Karpas-422 (cell line): ENCODE data around the gene ECHDC3. TPM values are rescaled to one million over a fixed set of nuclear protein-coding genes. Genes with fewer than 3 reads are reported as not detected.
"Not testable (repeated sequence)": the region's sequence is repeated elsewhere in the genome, so short reads cannot be mapped to it uniquely, and the experiment has no call there.

Experiments
- DNase-seq: peaks from one replicate; pipeline ENCODE4 v3.0.0-alpha.2; 2015
- H2AFZ ChIP-seq: fragments of 200-600 bp; sonication (generic); 2 replicates; pipeline ENCODE4 v1.6.1; 2014; ENCODE audit warnings: antibody characterized with exemption, low read length, mixed read lengths
- H3K27ac ChIP-seq: fragments of 200-600 bp; sonication (generic); 2 replicates; pipeline ENCODE4 v1.5.1; 2014; ENCODE audit warnings: mild to moderate bottlenecking, low read length, moderate library complexity
- H3K27me3 ChIP-seq: fragments of 200-600 bp; sonication (generic); 2 replicates; pipeline ENCODE4 v1.6.1; 2014; ENCODE audit warnings: low read length, mixed read lengths
- H3K36me3 ChIP-seq: fragments of 200-600 bp; sonication (generic); 2 replicates; pipeline ENCODE4 v1.6.1; 2014; ENCODE audit warnings: low read length, mixed read lengths; ENCODE audit not compliant: insufficient read depth
- H3K4me1 ChIP-seq: fragments of 200-600 bp; sonication (generic); 2 replicates; pipeline ENCODE4 v1.6.1; 2014; ENCODE audit warnings: mild to moderate bottlenecking, low read length, mixed read lengths
- H3K4me2 ChIP-seq: fragments of 200-600 bp; sonication (generic); 2 replicates; pipeline ENCODE4 v1.6.1; 2014; ENCODE audit warnings: low read length, low read depth, mild to moderate bottlenecking; ENCODE audit not compliant: poor library complexity, severe bottlenecking
- H3K4me3 ChIP-seq: fragments of 200-600 bp; sonication (generic); 2 replicates; pipeline ENCODE4 v1.5.1; 2014; ENCODE audit warnings: mild to moderate bottlenecking, antibody characterized with exemption, low read length, mixed read lengths
- H3K79me2 ChIP-seq: fragments of 200-600 bp; sonication (generic); 2 replicates; pipeline ENCODE4 v1.6.1; 2014; ENCODE audit warnings: mild to moderate bottlenecking, low read length, mixed read lengths
- H3K9ac ChIP-seq: fragments of 200-600 bp; sonication (generic); 2 replicates; pipeline ENCODE4 v1.6.0; 2014; ENCODE audit warnings: low read length
- H3K9me2 ChIP-seq: fragments of 200-600 bp; sonication (generic), shearing (Covaris generic); replicated peaks from 2 replicates; pipeline ENCODE4 v1.6.0; 2014; ENCODE audit warnings: mild to moderate bottlenecking, low read length, moderate library complexity; ENCODE audit not compliant: insufficient read depth
- H3K9me3 ChIP-seq: fragments of 300-700, 200-600 bp; sonication (generic); 2 replicates; pipeline ENCODE4 v1.6.1; 2014; ENCODE audit warnings: low read length, mixed read lengths
- H4K20me1 ChIP-seq: fragments of 200-600 bp; sonication (generic); 2 replicates; pipeline ENCODE4 v1.6.1; 2014; ENCODE audit warnings: mild to moderate bottlenecking, antibody characterized with exemption, low read length, low read depth; ENCODE audit not compliant: insufficient read depth
- total RNA-seq: library from RNA; depleted of rRNA; stranded (reverse); fragments of >200 nt; shearing (Covaris generic); gene quantifications from 2 replicates; pipeline ENCODE4 v1.2.3, GENCODE V29; 2014; ENCODE audit warnings: low replicate concordance

ECHDC3 gene
- total RNA-seq, 1 experiment from 2014 or later: not detected

GRCh38 chr10:11737258-11738032, 4.7 kb upstream of the ECHDC3 start:
- H3K79me2 ChIP-seq, H3K9ac ChIP-seq, H3K4me1 ChIP-seq, DNase-seq, H3K27ac ChIP-seq, H3K9me2 ChIP-seq, H3K9me3 ChIP-seq, H3K36me3 ChIP-seq, H3K27me3 ChIP-seq, H3K4me3 ChIP-seq, H2AFZ ChIP-seq, H4K20me1 ChIP-seq, H3K4me2 ChIP-seq: not testable (repeated sequence)

GRCh38 chr10:11740907-11741306, 1.3 kb upstream of the ECHDC3 start:
- H3K4me2 ChIP-seq: no peak overlapping the region

GRCh38 chr10:11741608-11742007, 574 bp upstream of the ECHDC3 start:
- Histone ChIP-seq H3K9ac (no peak overlapping the region), H3K9me3 (no peaks in the 10 kb centered on the region), H3K36me3 (no peaks in the 10 kb centered on the region), H3K4me1 (no peaks in the 10 kb centered on the region), H4K20me1 (no peaks in the 10 kb centered on the region), H3K27me3 (no peaks in the 10 kb centered on the region), H3K4me3 (no peak overlapping the region), H3K27ac (no peak overlapping the region), H3K79me2 (no peaks in the 10 kb centered on the region), H3K4me2 (no peak overlapping the region), H2AFZ (no peak overlapping the region), H3K9me2 (no peaks in the 10 kb centered on the region)
- DNase-seq: no peak

More at GRCh38 chr10:11740907-11741306, 1.3 kb upstream of the ECHDC3 start:
- H3K36me3 ChIP-seq: no peaks in the 10 kb centered on the region
- H3K27ac ChIP-seq: no peak overlapping the region
- no peak overlapping the region for H3K9ac ChIP-seq
- no peak overlapping the region for H2AFZ ChIP-seq
- H3K27me3 ChIP-seq: no peaks in the 10 kb centered on the region
- no peaks in the 10 kb centered on the region for H3K9me3 ChIP-seq
- no peaks in the 10 kb centered on the region for H3K9me2 ChIP-seq
- DNase-seq: no peak
- no peaks in the 10 kb centered on the region for H4K20me1 ChIP-seq
- no peak overlapping the region for H3K4me3 ChIP-seq
- H3K79me2 ChIP-seq: no peaks in the 10 kb centered on the region
- no peaks in the 10 kb centered on the region for H3K4me1 ChIP-seq

GRCh38 chr10:11742779-11743298, 657 bp downstream of the ECHDC3 start:
- no peaks in the 10 kb centered on the region for H3K4me1 ChIP-seq
- H3K9me3 ChIP-seq: no peaks in the 10 kb centered on the region
- H3K4me2 ChIP-seq: no peak overlapping the region
- no peaks in the 10 kb centered on the region for H3K36me3 ChIP-seq
- no peak overlapping the region for H3K9ac ChIP-seq
- no peaks in the 10 kb centered on the region for H4K20me1 ChIP-seq
- no peak overlapping the region for H3K27ac ChIP-seq
- no peaks in the 10 kb centered on the region for H3K9me2 ChIP-seq
- no peaks in the 10 kb centered on the region for H3K27me3 ChIP-seq
- no peak overlapping the region for H2AFZ ChIP-seq
- DNase-seq: no peak
- H3K79me2 ChIP-seq: no peaks in the 10 kb centered on the region
- H3K4me3 ChIP-seq: no peak overlapping the region

- H3K4me3 ChIP-seq: no peak overlapping the region
- DNase-seq: no peak
- no peaks in the 10 kb centered on the region for H3K9me3 ChIP-seq
- no peaks in the 10 kb centered on the region for H4K20me1 ChIP-seq
- no peaks in the 10 kb centered on the region for H3K4me1 ChIP-seq
- no peak overlapping the region for H3K27ac ChIP-seq
- H2AFZ ChIP-seq: no peak overlapping the region
- no peaks in the 10 kb centered on the region for H3K27me3 ChIP-seq
- H3K36me3 ChIP-seq: no peaks in the 10 kb centered on the region
- no peaks in the 10 kb centered on the region for H3K79me2 ChIP-seq
- H3K4me2 ChIP-seq: no peak overlapping the region
- H3K9me2 ChIP-seq: no peaks in the 10 kb centered on the region
- no peak overlapping the region for H3K9ac ChIP-seq
Measured at GRCh38 chr10:11743461-11744338, 1.5 kb downstream of the ECHDC3 start.

- no peak for DNase-seq
- Histone ChIP-seq H2AFZ (no peak overlapping the region), H4K20me1 (no peaks in the 10 kb centered on the region), H3K9me3 (no peaks in the 10 kb centered on the region), H3K36me3 (no peaks in the 10 kb centered on the region), H3K4me1 (no peaks in the 10 kb centered on the region), H3K27ac (no peak overlapping the region), H3K79me2 (no peaks in the 10 kb centered on the region), H3K4me2 (no peak overlapping the region), H3K27me3 (no peaks in the 10 kb centered on the region), H3K9me2 (no peaks in the 10 kb centered on the region), H3K9ac (no peak overlapping the region), H3K4me3 (no peak overlapping the region)
Measured at GRCh38 chr10:11745045-11745444, 2.9 kb downstream of the ECHDC3 start.

GRCh38 chr10:11746883-11747539, 4.8 kb downstream of the ECHDC3 start:
- Histone ChIP-seq H3K4me3 (no peak overlapping the region), H3K27me3 (no peaks in the 10 kb centered on the region), H3K9me2 (no peaks in the 10 kb centered on the region), H3K9me3 (no peaks in the 10 kb centered on the region), H3K9ac (no peak overlapping the region), H3K4me2 (no peak overlapping the region), H3K27ac (no peak overlapping the region), H4K20me1 (no peaks in the 10 kb centered on the region), H2AFZ (no peak overlapping the region), H3K79me2 (no peaks in the 10 kb centered on the region), H3K36me3 (no peaks in the 10 kb centered on the region), H3K4me1 (no peaks in the 10 kb centered on the region)
- no peak for DNase-seq

GRCh38 chr10:11748866-11749265, 6.7 kb downstream of the ECHDC3 start:
- H3K9me2 ChIP-seq: no peaks in the 10 kb centered on the region
- no peaks in the 10 kb centered on the region for H4K20me1 ChIP-seq
- no peaks in the 10 kb centered on the region for H3K27me3 ChIP-seq
- no peak overlapping the region for H3K9ac ChIP-seq
- no peaks in the 10 kb centered on the region for H3K79me2 ChIP-seq
- H3K36me3 ChIP-seq: no peaks in the 10 kb centered on the region
- no peak overlapping the region for H3K4me3 ChIP-seq
- H2AFZ ChIP-seq: no peak overlapping the region
- no peak for DNase-seq
- no peak overlapping the region for H3K27ac ChIP-seq
- no peaks in the 10 kb centered on the region for H3K4me1 ChIP-seq
- H3K4me2 ChIP-seq: no peak overlapping the region
- no peaks in the 10 kb centered on the region for H3K9me3 ChIP-seq
